LHCN-M2 (cell line): ENCODE measurements around the gene CPNE9. TPM values are rescaled to one million over a fixed set of nuclear protein-coding genes. Genes with fewer than 3 reads are reported as not detected.
A peak's percentile ranks its signal among the peaks of the same experiment; 100 is the strongest.
"Not testable (repeated sequence)": the region's sequence is repeated elsewhere in the genome, so short reads cannot be mapped to it uniquely, and the experiment has no call there.

Experiments
- DNase-seq: peaks from one replicate; pipeline ENCODE4 v3.0.0-alpha.2; 2012; ENCODE audit warnings: low read depth
- total RNA-seq: library from RNA; depleted of rRNA; stranded (reverse); fragments of >200 nt; gene quantifications from 2 replicates; pipeline ENCODE4 v1.2.3, GENCODE V29; 2014

The CPNE9 gene
- total RNA-seq, 1 experiment from 2014 or later: not detected

DNA sequence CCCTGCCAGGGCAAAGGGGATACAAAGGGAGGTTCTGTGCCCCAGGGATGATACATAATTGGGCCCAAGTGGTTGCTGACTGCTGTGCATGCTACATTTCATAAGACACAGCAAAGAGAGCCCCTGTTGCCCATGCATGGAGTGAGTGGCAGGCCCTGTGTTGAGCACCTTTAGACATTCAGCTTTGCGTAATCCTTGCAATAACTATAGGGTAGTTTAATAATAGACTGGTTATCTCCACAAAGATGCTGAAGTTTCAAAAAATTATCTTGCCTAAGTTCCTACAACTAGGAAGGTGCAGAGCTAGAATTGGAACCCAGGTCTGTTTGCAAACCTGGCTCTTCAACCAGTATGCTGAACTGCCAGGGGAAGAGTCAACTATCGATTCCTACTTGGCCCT is 44.4 kb downstream of the CPNE9 start:
- DNase-seq: no peak

DNA sequence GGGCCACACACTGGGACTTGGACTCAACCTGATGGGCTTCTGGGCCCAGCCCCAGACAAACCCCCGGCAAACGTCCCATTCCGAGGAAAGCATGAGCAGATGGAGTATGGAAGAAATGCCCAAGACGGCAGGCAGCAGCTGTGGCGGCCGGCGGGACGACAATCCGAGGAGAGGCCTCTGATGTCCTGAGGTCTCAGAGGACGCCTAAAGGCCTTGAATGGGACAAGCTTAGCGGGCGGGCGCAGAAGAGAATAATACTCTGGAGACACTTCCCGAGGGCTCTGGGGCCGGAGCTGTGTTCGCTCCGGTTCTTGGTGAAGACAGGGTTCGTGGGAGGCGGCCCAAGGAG is 45.6 kb downstream of the CPNE9 start:
- DNase-seq: no peak

DNA sequence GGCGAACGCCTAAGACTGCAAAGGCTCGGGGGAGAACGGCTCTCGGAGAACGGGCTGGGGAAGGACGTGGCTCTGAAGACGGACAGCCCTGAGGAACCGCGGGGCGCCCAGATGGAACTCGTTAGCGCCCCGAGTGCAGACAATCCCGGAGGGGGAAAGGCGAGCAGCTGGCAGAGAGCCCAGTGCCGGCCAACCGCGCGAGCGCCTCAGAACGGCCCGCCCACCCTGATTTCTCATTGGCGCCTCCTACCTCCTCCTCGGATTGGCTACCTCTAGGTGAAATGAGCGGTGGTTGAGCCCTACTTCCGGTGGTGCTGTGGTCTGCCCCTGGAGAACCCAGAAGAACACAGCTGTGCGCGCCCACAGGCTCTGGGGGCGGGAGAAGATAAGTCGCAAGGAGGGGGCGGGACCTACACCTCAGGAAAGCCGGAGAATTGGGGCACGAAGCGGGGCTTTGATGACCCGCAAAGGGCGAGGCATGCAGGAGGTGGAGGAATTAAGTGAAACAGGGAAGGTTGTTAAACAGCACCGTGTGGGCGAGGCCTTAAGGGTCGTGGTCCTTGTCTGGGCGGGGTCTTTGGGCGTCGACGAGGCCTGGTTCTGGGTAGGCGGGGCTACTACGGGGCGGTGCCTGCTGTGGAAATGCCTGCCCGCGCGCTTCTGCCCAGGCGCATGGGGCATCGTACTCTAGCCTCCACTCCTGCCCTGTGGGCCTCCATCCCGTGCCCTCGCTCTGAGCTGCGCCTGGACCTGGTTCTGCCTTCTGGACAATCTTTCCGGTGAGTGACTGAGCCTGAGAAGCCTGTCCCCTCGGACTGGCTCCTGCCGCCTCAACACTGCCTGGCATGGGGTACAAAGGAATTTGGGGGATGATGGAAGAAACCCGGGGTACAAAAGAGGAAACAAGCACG is 46.3 kb downstream of the CPNE9 start, which contains the start of gene OGG1:
TSS of gene OGG1 (plus strand) at position 308 of the 911 bp plus-strand sequence. CDS start at position 643, 335 bp downstream.
- DNase-seq: peak; percentile 99

DNA sequence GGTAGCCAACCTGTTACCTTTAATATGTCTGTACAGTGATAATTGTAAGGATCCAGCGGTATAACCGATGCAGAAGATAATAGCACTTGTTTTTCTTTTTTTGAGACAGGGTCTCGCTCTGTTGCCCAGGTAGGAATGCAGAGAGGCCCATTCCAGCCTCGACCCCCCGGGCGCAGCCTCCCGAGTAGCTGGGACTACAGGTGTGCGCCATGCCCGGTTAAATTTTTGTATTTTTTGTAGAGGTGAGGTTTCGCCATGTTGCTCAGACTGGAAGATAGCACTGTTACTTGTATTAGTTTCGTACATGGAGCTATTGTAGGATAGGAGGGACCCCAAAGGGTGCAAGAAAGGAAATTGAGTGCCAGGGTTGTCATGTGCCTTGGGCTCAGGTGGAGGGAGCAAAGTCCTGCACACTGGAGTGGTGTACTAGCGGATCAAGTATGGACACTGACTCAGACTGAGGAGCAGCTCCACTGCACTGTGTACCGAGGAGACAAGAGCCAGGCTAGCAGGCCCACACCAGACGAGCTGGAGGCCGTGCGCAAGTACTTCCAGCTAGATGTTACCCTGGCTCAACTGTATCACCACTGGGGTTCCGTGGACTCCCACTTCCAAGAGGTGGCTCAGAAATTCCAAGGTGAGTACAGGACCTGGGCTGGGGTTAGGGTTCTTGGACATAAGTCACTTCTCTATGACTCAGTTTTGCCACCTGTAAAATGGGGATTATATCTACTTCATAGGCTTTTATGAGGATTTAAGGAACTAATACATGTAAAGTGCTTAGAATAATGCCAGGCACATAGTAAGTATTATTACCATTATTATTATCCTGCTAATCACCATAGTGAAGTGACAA is 47.2 kb downstream of the CPNE9 start:
- no peak for DNase-seq

DNA sequence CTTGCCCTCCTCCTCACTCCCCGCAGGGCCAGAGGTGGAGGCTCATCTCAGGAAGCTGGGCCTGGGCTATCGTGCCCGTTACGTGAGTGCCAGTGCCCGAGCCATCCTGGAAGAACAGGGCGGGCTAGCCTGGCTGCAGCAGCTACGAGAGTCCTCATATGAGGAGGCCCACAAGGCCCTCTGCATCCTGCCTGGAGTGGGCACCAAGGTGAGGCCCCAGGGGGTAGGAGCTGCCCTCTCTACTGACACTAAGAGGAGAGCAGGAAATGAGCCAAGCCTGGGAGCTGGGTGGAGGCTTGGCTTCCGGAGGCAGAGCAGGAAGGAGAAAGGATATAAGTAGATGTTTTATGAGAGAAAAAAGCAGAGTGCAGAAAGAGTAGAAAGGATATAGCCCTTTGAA is 51.0 kb downstream of the CPNE9 start:
- no peak for DNase-seq

DNA sequence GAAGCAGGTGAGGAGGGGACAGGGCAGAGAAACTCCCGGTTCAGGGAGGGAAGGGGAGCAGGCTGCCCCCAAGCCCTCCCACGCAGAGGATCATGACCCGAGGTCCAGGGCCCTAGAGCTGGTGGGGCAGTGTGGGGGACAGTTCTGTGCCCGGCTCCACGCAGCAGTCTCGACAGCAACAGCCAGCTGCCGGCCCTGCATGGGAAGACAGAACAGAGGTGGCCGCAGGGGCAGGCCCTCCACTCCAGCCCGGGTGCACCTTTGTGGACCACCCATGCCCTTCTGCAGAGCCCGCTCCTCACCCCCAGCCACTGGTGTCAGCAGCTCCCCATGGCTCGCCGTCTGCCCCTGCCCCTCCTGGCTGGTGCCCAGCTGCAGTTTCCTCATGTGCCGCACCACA is 53.8 kb downstream of the CPNE9 start:
- no peak for DNase-seq

DNA sequence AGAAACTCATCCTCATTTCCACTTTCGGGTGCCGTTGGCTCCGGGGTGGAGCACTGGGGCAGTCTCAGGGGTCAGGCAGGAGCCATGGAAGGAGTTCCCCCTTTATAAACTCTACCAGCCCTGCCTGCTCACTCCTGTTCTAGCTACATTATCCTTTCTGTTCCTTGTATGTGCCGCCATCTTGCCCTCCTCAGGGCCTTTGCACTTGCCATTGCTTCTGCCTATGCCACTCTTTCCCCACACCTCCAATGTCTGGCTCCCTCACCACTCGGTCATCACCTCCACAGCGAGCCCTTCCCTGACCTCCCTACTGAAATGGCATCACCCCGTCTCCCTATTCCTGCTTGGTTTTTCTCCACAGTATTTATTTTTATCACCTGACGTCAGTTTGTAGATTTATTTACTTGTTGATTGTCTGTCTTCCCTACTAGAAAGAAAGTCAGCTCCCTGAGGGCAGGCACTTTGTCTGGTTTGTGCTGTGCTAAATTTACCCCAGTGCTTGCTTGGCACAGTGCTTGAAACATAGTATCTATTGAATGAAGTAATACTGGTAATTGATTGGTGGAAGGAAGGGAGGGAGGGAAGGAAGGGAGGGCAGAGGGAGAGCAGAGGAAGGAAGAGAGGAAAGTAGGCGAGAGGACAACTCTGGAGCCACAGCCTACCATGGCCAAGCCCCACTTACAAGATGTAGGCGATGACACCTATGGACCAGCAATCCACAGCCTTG is 57.3 kb downstream of the CPNE9 start:
- no peak for DNase-seq

DNA sequence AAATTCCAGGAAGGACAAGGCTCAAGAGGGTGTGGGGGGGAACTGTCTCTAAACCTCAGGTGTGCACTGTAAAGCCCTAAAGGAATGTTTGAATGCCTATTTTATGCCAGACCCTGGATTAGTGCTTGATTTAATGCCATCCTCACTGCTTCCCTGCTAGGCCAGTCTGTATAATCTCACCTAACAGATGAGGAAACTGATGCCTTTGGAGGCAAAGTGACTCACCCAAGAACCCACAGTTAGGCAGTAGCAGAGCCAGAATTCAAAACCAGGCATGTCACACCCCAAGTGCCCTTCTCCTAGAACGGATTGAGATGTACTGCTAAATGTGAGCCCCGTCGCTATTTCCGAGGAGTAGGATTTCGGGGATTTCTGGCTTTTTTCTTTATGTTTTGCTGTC is 58.3 kb downstream of the CPNE9 start:
- no peak for DNase-seq

DNA sequence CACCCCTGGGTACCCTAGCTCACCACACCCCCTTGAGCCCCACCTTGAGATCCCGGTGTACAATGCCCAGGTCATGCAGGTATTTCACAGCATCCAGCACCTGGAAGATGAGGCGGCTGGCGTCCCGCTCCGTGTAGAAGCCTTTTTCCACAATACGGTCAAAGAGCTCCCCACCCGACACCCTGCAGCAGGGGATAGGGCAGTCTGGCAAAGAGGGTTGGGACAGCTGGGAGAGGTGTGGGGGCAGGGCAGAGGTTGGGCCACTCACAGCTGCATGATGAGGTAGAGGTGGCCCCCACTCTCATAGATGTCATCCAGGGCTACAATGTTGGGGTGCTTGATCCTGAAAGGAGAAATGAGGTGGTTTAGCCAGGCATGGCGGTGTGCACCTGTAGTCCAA is 59.2 kb downstream of the CPNE9 start:
- DNase-seq: no peak

DNA sequence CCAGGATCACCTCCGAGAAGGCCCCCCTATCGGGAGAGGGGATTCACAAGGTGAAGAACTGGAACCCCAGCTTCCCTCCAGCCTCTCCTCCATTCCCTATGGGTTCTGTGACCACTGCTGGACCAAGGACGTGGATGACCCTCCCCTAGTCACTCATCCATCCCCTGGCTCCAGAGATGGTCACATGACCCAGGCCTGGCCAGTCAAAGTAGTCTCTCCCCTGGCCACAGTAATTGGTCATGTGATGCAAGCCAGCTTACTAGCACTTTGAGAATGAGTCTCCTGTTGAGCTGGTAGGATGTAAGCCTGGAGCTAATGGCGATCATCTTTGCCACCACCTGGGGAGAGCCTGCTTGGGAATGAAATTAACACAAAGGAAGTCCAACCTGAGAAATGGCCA is 62.2 kb downstream of the CPNE9 start:
- no peak for DNase-seq

DNA sequence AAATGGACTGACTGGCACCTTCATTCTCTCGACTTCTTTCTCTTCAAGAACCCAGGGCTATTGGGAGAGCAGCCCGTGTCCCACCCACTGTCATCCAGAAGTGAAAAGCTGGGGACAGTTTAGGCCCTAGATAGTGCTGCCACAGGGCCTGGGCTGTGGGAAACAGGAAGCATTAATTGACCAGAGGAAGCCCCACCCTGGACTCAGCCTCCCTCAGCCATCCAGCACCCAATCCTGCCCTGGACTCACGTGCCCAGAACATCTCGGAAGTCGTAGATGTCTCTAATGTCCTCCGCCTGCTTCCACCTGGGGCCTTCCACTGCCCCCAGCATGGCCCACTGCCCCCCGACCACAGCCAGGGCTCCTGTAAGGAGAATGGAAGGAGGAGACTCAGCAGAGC is 63.8 kb downstream of the CPNE9 start:
- DNase-seq: no peak

DNA sequence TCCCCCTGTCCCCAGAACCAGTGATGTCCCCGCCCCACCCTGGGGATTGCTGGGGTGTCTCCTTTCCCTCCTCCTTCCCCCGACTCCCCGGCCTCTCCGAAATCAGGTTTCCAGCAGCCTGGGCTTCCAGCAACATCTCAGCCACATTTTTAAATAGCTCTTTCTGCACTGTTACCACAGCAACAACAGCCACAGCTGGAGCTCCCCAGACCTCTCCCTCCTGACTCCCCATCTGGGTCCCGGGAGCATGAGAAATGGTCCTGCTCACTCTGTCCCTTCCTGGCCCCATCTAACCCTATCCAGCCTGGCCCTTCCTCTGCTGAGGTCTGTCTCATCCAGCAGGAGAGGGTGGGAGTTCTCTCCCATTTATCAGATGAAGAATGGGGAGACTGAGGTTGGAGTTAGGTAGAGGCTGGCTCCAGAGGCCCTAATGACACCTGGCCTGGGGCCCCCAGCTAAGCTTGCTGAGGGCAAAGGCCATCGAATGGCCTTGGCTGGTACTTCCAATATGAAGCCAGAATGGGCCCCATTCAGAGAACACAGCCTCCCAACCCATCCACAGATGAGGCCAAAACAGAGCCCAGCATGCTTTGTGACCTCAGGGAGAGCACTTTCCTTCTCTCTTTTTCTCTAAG is 64.6 kb downstream of the CPNE9 start:
- no peak for DNase-seq

DNA sequence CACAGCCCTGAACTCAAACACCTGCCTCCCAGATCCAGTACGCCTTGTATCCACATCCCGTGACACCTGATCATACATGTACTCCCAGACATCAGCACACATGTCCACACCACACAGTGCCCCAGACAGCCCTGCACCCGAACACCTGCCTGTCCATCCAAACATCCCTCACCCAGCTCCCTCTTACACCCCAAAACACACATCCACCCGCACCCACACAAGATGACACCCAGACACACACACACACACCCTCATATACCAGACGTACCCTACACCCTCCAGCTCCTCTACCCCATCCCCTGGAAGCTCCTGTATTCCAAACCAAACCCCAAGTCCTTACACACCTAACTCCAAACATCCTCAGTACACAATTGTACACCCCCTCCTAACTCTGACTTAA is 65.4 kb downstream of the CPNE9 start:
- DNase-seq: no peak

DNA sequence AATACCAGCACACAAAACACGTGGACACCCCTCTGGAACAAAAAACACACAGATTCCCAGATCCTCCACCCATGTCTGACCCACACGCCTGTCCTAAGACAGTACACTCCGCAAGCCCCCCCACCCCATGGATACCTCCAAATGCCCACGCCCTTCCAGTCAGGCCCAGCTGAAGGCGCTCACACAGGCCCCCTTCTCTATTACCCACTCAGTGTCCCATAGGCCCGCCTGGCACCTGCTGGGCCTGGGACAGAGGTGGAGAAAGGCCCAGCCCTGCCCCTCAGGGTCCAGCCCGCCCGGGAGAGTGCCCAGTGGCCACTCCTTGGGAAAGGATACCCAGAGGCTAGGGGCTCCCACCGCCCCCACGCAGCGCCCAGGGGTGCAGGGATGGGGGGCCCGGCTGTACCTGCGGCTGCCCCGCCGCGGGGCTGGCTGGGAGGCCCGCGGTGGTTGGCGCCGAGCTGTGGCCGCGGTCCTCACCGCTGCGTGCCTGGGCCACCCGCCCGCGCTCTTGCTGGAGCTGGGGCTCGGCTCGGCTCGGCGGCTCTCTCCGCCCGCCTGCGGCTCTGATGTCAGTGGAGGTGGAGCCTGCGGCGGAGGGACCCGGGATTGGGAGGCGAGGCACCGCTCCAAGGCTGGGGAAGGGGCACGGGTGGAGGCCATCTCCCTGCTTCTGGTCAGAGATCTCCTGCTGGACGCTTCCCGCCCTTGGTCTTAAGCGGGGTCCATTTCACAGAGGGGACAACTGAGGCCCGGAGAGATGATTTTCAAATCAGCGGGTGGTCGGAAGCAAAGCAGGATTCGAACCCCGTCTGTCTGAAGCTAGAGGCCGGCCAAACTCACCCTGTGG is 66.0 kb downstream of the CPNE9 start, which contains the start of gene CAMK1:
TSS of gene CAMK1 (minus strand) at position 522 of the 850 bp plus-strand sequence. CDS start 2,198 bp downstream, outside the sequence.
- DNase-seq: peak; percentile 32

DNA sequence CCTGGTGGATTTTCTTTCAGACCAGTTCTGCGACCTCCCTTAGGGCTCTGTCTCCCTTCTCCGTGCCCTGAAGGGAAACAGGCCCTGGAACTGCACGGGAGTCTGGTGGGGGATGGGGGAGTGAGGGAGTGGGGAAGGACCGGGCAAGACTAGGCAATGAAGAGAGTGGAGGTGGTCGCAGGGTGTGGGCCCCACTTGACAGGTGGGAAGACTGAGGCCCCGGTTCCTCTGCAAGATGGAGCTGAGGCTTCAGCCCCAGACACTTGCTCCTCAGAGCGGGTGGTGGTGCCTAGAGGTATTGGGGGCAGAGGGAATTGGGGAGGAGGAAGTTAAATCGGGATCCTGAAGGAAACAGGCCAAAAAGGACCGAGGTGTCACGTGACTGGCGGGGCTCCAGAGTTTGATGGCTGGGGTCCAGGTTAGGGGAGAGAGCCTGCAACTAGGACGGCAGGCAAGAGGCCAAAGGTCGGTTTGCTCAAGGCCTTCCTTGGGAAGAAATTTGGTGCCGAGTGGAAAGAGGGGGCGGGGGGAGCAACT is 66.7 kb downstream of the CPNE9 start:
- no peak for DNase-seq

DNA sequence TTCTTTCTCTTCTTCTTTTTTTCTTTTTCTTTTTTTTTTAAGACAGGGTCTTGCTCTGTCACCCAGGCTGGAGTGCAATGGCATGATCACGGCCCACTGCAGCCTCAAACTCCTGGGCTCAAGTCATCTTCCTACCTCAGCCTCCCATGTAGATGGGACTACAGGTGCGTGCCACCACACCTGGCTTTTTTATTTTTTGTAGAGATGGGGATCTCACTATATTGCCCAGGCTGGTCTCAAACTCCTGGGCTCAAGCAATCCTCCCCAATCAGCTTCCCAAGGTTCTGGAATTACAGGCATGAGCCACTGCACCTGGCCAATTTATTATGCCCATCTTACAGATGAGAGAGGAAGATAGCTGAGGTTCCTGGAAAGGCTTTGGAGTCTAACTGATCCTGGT is 67.4 kb downstream of the CPNE9 start:
- DNase-seq: not testable (repeated sequence)

DNA sequence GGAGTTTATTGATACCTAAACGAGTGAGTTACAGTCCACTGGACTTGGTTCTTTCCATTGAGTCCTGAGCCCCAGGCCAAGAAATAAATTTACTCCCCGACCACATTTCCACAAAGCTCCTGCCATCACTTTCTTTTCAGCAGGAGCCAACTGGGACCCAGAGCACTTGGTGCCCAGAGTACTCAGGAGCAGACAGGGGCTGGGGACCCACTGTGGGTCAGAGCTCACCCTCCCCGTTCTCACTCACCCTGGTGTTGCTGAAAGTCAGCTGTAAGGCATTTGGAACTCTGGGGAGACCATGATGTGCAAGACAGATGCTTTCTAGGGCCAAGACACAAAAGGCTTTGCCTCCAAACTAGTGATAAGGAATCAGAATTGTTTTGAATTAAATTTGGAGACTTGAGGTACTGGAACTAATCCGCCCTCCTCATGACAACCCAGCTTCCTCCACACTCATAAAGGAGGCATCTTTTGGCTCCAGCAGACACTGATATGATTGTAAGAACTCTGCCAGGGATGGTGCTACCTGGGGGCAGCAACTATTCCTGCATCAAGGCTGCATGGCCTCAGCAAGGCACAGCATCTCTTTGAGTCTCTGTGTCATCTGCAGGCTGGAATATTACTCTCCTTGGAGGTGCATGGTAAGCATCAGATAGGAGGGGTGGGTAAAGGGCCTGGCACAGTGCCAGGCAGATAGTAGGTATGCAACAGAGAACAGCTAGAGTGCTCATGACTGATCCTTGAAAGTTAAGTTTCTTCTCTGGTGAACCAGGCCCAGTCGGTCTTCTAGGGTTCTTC is 73.5 kb downstream of the CPNE9 start:
- no peak for DNase-seq

DNA sequence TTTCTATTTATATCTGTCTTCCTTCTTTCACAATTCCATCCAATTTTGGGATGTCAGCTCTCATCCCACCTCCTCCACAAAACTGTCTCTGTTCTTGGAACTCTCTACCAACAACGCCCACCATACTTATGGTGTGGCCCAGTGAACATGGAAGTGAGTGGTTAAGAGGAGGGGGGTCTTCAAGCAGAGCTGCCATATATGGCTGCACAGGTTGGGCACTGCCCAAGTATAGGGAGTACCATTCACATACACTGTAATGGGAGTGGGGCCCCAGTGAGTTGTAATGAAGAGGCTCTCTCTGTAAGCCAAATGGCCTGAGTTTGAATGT is 74.0 kb downstream of the CPNE9 start:
- DNase-seq: no peak
